A673 (cell line): Measurements from ENCODE around the gene ECD. TPM values are rescaled to one million over a fixed set of nuclear protein-coding genes. Genes with fewer than 3 reads are reported as not detected.

Source experiments
- BruUV-seq: library from RNA; stranded (reverse); fragments of 400-500 nt; replicated peaks from 2 replicates; lab custom pipeline; 2021; lab: Mats Ljungman, UMichigan
- CTCF ChIA-PET: fragments of 300-600 bp; sonication (Branson Sonifier 250); formaldehyde crosslinking; loops from one replicate; lab custom pipeline; 2022; ENCODE audit warnings: antibody characterized with exemption; lab: Charles Lee
- POLR2A ChIA-PET: fragments of 300-600 bp; sonication (Branson Sonifier 250); formaldehyde crosslinking; loops from one replicate; lab custom pipeline; 2022; ENCODE audit warnings: antibody characterized with exemption; ENCODE audit not compliant: low non-redundant PET; lab: Charles Lee
- DNase-seq: peaks from one replicate; pipeline ENCODE4 v3.0.0-alpha.2; 2015; ENCODE audit warnings: low spot score
- H3K27ac ChIP-seq: fragments of 200-600 bp; sonication (generic); 2 replicates; pipeline ENCODE4 v1.5.1; 2016; ENCODE audit warnings: mixed run types, low read depth, mild to moderate bottlenecking, mixed read lengths, antibody characterized with exemption, low read length; ENCODE audit not compliant: poor library complexity, severe bottlenecking
- H3K27me3 ChIP-seq: fragments of 200-600 bp; sonication (generic); replicated peaks from 2 replicates; pipeline ENCODE4 v1.6.1; 2017; ENCODE audit warnings: mixed run types, low read depth, mild to moderate bottlenecking, mixed read lengths, antibody characterized with exemption, low read length; ENCODE audit not compliant: insufficient read depth, poor library complexity
- H3K36me3 ChIP-seq: fragments of 200-600 bp; sonication (generic); 2 replicates; pipeline ENCODE4 v1.6.1; 2016; ENCODE audit warnings: mixed run types, mild to moderate bottlenecking, mixed read lengths, antibody characterized with exemption, low read length; ENCODE audit not compliant: insufficient read depth, poor library complexity, severe bottlenecking
- H3K4me1 ChIP-seq: fragments of 200-600 bp; sonication (generic); 2 replicates; pipeline ENCODE4 v1.6.1; 2017; ENCODE audit warnings: mixed run types, mild to moderate bottlenecking, mixed read lengths, antibody characterized with exemption, low read length; ENCODE audit not compliant: insufficient read depth, poor library complexity, severe bottlenecking
- H3K4me3 ChIP-seq: fragments of 200-600 bp; sonication (generic); 2 replicates; pipeline ENCODE4 v1.5.1; 2016; ENCODE audit warnings: low read depth, mixed run types, mild to moderate bottlenecking, mixed read lengths, low read length; ENCODE audit not compliant: poor library complexity, severe bottlenecking
- H3K9me3 ChIP-seq: fragments of 200-600 bp; sonication (generic); 2 replicates; pipeline ENCODE4 v1.6.1; 2016; ENCODE audit warnings: mixed run types, low read depth, mild to moderate bottlenecking, mixed read lengths, antibody characterized with exemption, low read length; ENCODE audit not compliant: poor library complexity, severe bottlenecking
- EZH2 ChIP-seq: fragments of 200-600 bp; sonication (generic); IDR thresholded peaks from 2 replicates; pipeline ENCODE4 v1.6.1; 2017; ENCODE audit warnings: borderline replicate concordance, low read depth, mild to moderate bottlenecking, mixed read lengths, antibody characterized with exemption, low read length; ENCODE audit not compliant: poor library complexity, severe bottlenecking
- intact Hi-C: fragments of 100-400 bp; cut with micrococcal nuclease; formaldehyde crosslinking; loops from one replicate; pipeline ENCODE4 v1.10.0; 2022; ENCODE audit not compliant: unreplicated experiment
- total RNA-seq: library from RNA; stranded (reverse); gene quantifications from 2 replicates; pipeline ENCODE4 v1.2.3, GENCODE V29; 2021
- TF ChIP-seq, protein P1 (sequence below): fragments of 300-800, 200-600 bp; sonication (generic); conservative IDR thresholded peaks from 2 replicates; pipeline ENCODE4 v1.5.1; 2017; ENCODE audit warnings: low read depth, mild to moderate bottlenecking, antibody characterized with exemption, low read length, moderate library complexity, mixed read lengths

The ECD gene
- total RNA-seq, 1 experiment from 2014 or later: 37.4 TPM

DNA sequence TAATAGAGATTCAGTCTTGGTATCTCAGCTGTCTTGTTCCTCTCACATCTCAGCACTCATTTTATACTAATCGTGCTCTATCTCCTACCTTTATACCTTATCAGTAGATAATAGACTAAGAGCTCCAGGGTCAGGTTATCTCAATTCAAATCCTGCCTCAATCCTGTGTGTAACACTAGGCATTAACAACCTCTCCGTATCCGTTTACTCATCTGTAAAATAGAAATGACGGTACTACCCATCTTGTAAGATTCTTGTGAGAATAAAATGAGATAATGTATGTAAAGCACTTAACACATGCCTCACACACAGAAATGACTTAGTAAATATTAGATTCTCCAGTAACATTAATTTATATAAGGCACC lies 70.5 kb downstream of the ECD start:
- H3K4me3 ChIP-seq: peak overlapping the region; percentile 91
- intact Hi-C loops: no loop called here
- H3K4me1 ChIP-seq: peaks cover 10% of the 10 kb centered on the region
- POLR2A ChIA-PET: interaction anchor here (0.6 kb wide), 2 partner anchors 56 to 101 kb away, joined by 3 to 8 read pairs; no protein-coding TSS in a partner anchor
- DNase-seq: no peak
- TF ChIP-seq EZH2: no peak
- TF ChIP-seq, protein P1, sequence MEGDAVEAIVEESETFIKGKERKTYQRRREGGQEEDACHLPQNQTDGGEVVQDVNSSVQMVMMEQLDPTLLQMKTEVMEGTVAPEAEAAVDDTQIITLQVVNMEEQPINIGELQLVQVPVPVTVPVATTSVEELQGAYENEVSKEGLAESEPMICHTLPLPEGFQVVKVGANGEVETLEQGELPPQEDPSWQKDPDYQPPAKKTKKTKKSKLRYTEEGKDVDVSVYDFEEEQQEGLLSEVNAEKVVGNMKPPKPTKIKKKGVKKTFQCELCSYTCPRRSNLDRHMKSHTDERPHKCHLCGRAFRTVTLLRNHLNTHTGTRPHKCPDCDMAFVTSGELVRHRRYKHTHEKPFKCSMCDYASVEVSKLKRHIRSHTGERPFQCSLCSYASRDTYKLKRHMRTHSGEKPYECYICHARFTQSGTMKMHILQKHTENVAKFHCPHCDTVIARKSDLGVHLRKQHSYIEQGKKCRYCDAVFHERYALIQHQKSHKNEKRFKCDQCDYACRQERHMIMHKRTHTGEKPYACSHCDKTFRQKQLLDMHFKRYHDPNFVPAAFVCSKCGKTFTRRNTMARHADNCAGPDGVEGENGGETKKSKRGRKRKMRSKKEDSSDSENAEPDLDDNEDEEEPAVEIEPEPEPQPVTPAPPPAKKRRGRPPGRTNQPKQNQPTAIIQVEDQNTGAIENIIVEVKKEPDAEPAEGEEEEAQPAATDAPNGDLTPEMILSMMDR: no peak
- no peaks in the 10 kb centered on the region for H3K36me3 ChIP-seq
- no TSS peak for BruUV-seq
- peak overlapping the region; percentile 95 for H3K27ac ChIP-seq
- no peaks in the 10 kb centered on the region for H3K27me3 ChIP-seq
- no peaks in the 10 kb centered on the region for H3K9me3 ChIP-seq
- CTCF ChIA-PET: no interaction called here

DNA sequence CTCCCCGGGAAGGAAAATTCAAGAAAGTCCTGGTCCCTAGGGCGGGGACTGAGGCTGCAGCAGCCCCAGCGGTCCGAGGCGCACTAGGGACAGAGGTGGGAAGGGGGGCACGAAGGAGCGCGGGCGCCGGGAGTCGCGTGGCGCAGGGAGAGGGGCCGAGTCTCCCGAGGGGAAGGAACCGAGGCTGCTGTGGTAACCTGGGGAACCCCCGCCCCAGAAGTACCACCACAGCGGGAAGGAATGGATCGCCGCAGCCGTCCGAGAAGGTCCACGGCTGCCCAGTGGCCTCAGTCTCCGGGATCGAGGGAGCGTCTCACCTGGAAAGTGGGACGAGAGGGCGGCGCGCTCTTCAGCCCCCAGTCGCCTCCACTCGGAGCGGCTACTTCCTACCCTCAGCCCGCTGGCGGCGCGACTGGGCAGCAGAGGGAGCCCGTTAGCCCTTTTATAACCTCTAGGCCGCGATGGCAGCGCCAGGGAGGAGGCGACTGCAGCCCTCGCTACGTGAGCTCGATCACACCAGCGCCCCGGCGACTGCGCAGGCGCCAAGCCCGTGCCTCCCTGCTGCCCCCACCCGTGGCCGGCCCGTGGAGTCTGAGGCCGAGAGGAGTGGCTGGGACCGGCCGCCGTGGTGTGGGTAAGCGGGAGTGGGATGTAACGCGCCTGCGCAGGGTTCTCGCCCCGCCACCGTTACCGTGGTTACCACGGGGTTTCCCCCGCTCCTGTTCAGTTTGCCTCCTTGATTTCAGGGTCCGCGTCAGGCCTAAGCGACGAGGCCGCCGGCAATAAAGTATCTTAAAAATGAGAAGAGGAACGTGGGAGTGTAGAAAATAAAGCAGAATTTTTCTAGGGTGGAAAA lies 71.1 kb downstream of the ECD start, which contains the start of gene P4HA1:
Gene P4HA1 (minus strand): TSS at position 418 of the 856 bp plus-strand sequence. CDS start 21,983 bp downstream, outside the sequence.
- DNase-seq: peak; percentile 98
- H3K4me3 ChIP-seq: peak within 1 kb of the TSS; percentile 91
- ChIA-PET CTCF (interaction anchor here (0.6 to 1.0 kb wide), 2 partner anchors 35 to 237 kb away, joined by 5 to 7 read pairs; no protein-coding TSS in a partner anchor), POLR2A (interaction anchor here (0.6 to 0.9 kb wide), 6 partner anchors 56 to 466 kb away, joined by 3 to 13 read pairs (median 8); no protein-coding TSS in a partner anchor)
- no TSS peak for BruUV-seq
- H3K27me3 ChIP-seq: no peaks in the 10 kb centered on the region
- H3K36me3 ChIP-seq: no peaks in the 10 kb centered on the region
- H3K4me1 ChIP-seq: peaks cover 10% of the 10 kb centered on the region
- H3K27ac ChIP-seq: peak within 1 kb of the TSS; percentile 95
- no peaks in the 10 kb centered on the region for H3K9me3 ChIP-seq
- TF ChIP-seq, protein P1: peak; percentile 65
- TF ChIP-seq EZH2: no peak
- intact Hi-C loops: no loop called here

DNA sequence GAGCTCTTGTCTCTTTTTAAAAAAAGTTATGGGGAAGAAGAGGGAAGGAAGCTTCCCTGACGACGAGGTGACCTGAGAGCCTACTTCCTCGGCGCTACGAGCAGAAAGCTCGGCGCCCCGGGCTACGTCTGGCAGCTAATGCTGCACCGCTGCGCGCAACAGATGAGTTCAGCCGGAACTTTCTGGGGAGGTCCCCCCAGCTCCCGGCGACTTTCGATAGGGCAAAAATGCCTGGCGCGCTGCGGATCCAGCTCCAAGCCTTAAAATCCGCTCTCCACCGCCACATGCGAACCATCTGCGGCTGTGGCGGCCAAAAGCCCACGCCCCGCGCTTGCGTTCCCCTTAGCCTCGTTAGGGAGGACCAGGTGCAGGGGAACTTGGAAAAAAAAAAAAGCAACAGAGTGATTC lies 71.8 kb downstream of the ECD start:
- BruUV-seq: no TSS peak
- Histone ChIP-seq H3K27ac (peak overlapping the region; percentile 95), H3K4me1 (peaks cover 10% of the 10 kb centered on the region), H3K9me3 (no peaks in the 10 kb centered on the region), H3K4me3 (peak overlapping the region; percentile 91), H3K27me3 (no peaks in the 10 kb centered on the region), H3K36me3 (no peaks in the 10 kb centered on the region)
- TF ChIP-seq EZH2: no peak
- TF ChIP-seq, protein P1: no peak
- intact Hi-C loops: no loop called here
- ChIA-PET CTCF (interaction anchor here (0.6 to 1.0 kb wide), 3 partner anchors 35 to 548 kb away, joined by 4 to 6 read pairs (median 5); no protein-coding TSS in a partner anchor), POLR2A (interaction anchor here (0.7 to 0.9 kb wide), 2 partner anchors 123 to 400 kb away, joined by 3 to 7 read pairs; no protein-coding TSS in a partner anchor)
- DNase-seq: peak; percentile 86
